ENCODE data around the gene CAMTA1. TPM values are rescaled to one million over a fixed set of nuclear protein-coding genes. Genes with fewer than 3 reads are reported as not detected.

CAMTA1 gene
- total RNA-seq, 2 donors from 2014 or later, result 105 to 113 TPM

DNA sequence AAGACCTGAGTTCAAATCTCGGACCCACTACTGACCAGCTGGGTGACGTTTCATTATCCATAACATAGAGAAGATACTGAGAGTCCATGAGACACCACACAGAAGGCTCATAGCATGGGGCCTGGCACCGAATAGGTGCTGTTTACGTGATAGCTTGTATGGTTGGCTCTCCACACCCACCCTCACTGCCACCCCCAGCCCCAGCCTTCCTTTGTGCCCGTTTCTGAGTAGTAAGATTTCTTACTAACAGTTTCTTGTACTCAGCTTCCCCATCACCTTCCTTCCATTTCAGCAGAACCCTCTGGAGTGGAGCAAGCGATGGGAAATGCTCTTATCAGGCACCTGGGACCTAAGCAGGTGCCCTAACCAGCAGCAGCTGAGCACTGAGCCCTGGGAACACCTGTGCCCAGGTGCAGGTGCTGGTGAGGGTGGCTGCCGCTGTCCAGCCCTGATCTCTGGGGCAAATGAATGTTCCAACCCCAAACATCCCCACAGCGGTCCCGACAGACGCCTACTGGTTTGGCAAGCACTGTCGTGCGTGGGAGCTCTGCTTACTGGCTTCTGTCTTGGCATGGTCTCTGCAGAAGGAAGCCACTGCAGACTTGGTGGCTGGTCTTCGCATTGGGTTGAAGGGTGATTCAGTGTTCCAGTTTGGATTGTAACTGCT, 225.4 kb downstream of the CAMTA1 start:
- TF ChIP-seq, protein P1, sequence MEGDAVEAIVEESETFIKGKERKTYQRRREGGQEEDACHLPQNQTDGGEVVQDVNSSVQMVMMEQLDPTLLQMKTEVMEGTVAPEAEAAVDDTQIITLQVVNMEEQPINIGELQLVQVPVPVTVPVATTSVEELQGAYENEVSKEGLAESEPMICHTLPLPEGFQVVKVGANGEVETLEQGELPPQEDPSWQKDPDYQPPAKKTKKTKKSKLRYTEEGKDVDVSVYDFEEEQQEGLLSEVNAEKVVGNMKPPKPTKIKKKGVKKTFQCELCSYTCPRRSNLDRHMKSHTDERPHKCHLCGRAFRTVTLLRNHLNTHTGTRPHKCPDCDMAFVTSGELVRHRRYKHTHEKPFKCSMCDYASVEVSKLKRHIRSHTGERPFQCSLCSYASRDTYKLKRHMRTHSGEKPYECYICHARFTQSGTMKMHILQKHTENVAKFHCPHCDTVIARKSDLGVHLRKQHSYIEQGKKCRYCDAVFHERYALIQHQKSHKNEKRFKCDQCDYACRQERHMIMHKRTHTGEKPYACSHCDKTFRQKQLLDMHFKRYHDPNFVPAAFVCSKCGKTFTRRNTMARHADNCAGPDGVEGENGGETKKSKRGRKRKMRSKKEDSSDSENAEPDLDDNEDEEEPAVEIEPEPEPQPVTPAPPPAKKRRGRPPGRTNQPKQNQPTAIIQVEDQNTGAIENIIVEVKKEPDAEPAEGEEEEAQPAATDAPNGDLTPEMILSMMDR (IDR thresholded peaks at IDR 0.05), result no peak
- DNase-seq (ENCODE audit: low spot score) (no peak), ATAC-seq (ENCODE audit: insufficient number of reproducible peaks, low FRiP score, low read depth) (no peak)
- Histone ChIP-seq H3K27ac (no peak overlapping the region), H3K27me3 (replicated peaks; ENCODE audit: insufficient read depth) (no peaks in the 10 kb centered on the region), H3K9me3 (no peaks in the 10 kb centered on the region), H3K4me3 (no peak overlapping the region), H3K36me3 (no peaks in the 10 kb centered on the region), H3K4me1 (ENCODE audit: control insufficient read depth in 1 of 2, low read depth in 2 of 2) (peaks cover 7 to 17% of the 10 kb centered on the region in 2 donors)

DNA sequence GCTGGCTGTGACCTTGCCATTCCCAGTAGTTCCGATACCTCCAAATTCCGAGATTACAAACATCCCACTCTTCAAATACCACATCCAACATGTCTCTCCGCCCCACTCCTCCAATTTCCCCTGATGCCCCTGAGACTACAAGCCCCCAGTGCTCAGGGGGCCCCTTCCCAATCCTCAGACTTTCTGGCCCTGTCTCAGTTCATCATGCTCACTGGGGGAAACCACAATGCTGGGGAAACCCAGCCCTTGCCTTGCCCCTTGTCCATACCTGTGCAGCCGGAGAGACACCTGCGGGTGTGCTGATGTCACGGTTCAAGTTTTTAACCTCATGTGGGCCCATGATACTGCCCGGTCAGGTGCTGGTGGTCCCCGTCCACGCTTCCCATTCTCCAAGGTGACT, 226.6 kb downstream of the CAMTA1 start:
- no peak for DNase-seq (ENCODE audit: low spot score)
- no peak overlapping the region for H3K4me3 ChIP-seq
- H3K9me3 ChIP-seq, result no peaks in the 10 kb centered on the region
- H3K27ac ChIP-seq, result no peak overlapping the region
- peaks cover 7 to 17% of the 10 kb centered on the region in 2 donors for H3K4me1 ChIP-seq (ENCODE audit: control insufficient read depth in 1 of 2, low read depth in 2 of 2)
- H3K27me3 ChIP-seq (replicated peaks; ENCODE audit: insufficient read depth), result no peaks in the 10 kb centered on the region
- TF ChIP-seq, protein P1 (IDR thresholded peaks at IDR 0.05), result no peak
- no peak for ATAC-seq (ENCODE audit: insufficient number of reproducible peaks, low FRiP score, low read depth)
- no peaks in the 10 kb centered on the region for H3K36me3 ChIP-seq

DNA sequence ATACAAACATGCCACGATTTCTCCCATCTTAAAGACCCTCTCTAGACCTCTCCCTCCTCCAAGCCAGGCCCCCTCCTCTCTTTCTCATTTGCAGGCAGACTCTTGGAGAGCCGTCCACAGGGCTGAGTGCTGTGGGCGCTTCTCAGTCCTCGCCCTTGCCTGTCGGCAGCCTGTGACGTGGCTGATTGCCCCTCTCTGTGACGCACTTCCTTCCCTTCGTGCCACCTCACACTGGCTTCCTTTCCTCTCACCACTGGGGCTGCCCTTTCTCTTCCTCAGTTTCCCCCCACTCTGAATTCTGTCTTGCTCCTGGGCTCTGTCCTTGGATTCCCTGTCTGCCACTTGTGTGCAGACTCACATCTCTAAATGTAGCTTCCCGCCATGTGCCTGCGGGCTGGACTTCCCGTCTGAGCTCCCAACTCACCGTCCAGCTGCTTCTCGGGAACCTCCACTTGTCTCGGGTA, 227.2 kb downstream of the CAMTA1 start:
- DNase-seq (ENCODE audit: low spot score) (no peak), ATAC-seq (ENCODE audit: insufficient number of reproducible peaks, low FRiP score, low read depth) (no peak)
- TF ChIP-seq, protein P1 (IDR thresholded peaks at IDR 0.05), result no peak
- H3K27me3 ChIP-seq (replicated peaks; ENCODE audit: insufficient read depth), result no peaks in the 10 kb centered on the region
- no peak overlapping the region for H3K4me3 ChIP-seq
- H3K27ac ChIP-seq, result no peak overlapping the region
- H3K9me3 ChIP-seq, result no peaks in the 10 kb centered on the region
- no peaks in the 10 kb centered on the region for H3K36me3 ChIP-seq
- H3K4me1 ChIP-seq (ENCODE audit: control insufficient read depth in 1 of 2, low read depth in 2 of 2), result peaks cover 7 to 17% of the 10 kb centered on the region in 2 donors

DNA sequence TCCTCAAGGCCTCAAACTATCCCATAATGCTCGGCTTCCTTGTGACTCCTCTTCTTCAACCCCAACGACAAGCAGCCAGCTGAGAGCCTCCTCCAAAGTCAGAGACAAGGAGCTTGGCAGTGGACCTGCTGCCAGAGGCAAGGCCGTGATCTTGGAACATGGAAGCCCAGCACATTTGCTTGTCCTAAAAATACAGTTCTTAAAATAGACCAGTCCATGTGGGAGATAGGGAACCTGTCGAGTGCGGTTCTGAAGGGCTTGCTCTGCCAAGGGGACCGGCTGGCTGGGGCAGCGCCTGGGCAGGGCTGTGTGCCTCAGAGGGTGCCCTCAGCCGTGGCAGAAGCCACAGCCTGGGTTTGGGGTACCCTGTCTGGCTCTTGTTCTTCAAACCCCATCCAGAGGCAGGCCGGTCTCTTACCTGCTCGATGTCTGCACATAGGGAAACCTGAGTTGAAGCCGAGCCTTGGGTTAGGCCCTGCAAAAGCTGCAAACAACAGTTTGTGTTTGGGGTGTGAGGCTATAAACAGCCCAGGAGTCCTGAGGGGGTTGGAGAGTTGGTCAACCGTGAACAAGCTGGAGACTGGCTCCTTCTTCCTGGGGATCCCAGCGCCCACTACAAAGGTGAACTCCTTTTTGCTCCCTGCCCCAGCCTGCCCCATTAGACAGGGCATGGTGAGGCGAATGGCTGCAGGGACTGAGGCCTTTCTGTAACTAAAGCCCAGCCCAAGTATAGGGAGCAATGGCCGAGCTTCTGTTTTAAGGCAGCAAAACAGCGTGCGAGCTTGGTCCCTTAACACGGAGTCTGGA, 228.8 kb downstream of the CAMTA1 start:
- Histone ChIP-seq H3K4me3 (no peak overlapping the region), H3K9me3 (no peaks in the 10 kb centered on the region), H3K36me3 (no peaks in the 10 kb centered on the region), H3K27me3 (replicated peaks; ENCODE audit: insufficient read depth) (no peaks in the 10 kb centered on the region), H3K4me1 (ENCODE audit: control insufficient read depth in 1 of 2, low read depth in 2 of 2) (peaks cover 7 to 17% of the 10 kb centered on the region in 2 donors), H3K27ac (no peak overlapping the region)
- ATAC-seq (ENCODE audit: insufficient number of reproducible peaks, low FRiP score, low read depth), result no peak
- TF ChIP-seq, protein P1 (IDR thresholded peaks at IDR 0.05), result no peak
- DNase-seq (ENCODE audit: low spot score), result no peak

DNA sequence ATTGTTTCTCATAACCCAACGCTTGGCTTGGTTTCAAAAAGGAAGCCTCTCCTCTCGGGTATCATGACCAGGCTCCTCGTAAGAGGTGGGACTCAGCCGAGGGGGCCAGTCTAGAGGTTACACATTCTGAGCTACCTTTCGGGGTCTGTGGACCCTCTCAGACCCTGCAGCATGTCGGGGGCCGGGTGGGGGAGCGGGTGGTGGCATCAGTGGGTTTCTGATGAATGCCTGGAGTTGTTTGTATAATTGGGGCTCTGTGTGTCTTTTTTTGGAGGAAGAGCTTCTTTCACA, 229.3 kb downstream of the CAMTA1 start:
- ATAC-seq (ENCODE audit: insufficient number of reproducible peaks, low FRiP score, low read depth) (no peak), DNase-seq (ENCODE audit: low spot score) (no peak)
- no peaks in the 10 kb centered on the region for H3K9me3 ChIP-seq
- H3K27ac ChIP-seq, result no peak overlapping the region
- TF ChIP-seq, protein P1 (IDR thresholded peaks at IDR 0.05), result no peak
- no peak overlapping the region for H3K4me3 ChIP-seq
- H3K27me3 ChIP-seq (replicated peaks; ENCODE audit: insufficient read depth), result no peaks in the 10 kb centered on the region
- peaks cover 7 to 17% of the 10 kb centered on the region in 2 donors for H3K4me1 ChIP-seq (ENCODE audit: control insufficient read depth in 1 of 2, low read depth in 2 of 2)
- no peaks in the 10 kb centered on the region for H3K36me3 ChIP-seq
